ENCODE measurements around the gene TERT. TPM values are rescaled to one million over a fixed set of nuclear protein-coding genes. Genes with fewer than 3 reads are reported as not detected.
A peak's percentile ranks its signal among the peaks of the same experiment; 100 is the strongest.

The TERT gene
- total RNA-seq, 5 donors from 2014 or later (not counting 1 experiment from before 2014, with no cell fraction given), result 0.09 to 0.70 (median 0.28) TPM

GRCh38 chr5:1310118-1310517 is 15.2 kb upstream of the TERT start:
- DNase-seq (no peak), ATAC-seq (replicated peaks in 1 of 4) (no peak)
- ChIA-PET CTCF (no interaction called here), POLR2A (no interaction called here)
- Histone ChIP-seq H3K9me3 (no peaks in the 10 kb centered on the region), H3K4me3 (ENCODE audit: control insufficient read depth in 1 of 2, extremely low read depth in 1 of 2, low read length in 1 of 2) (no peak overlapping the region), H3K27me3 (replicated peaks in 1 of 2; ENCODE audit: control insufficient read depth in 2 of 2, extremely low read depth in 1 of 2, insufficient read depth in 2 of 2, low read length in 1 of 2) (no peaks in the 10 kb centered on the region), H3K4me1 (ENCODE audit: control insufficient read depth in 1 of 2, extremely low read depth in 1 of 2, insufficient read depth in 2 of 2, low read length in 2 of 2) (peaks cover 22 to 32% of the 10 kb centered on the region in 2 experiments), H3K36me3 (ENCODE audit: control insufficient read depth in 2 of 2, extremely low read depth in 1 of 2, insufficient read depth in 1 of 2, low read length in 1 of 2) (no peaks in the 10 kb centered on the region), H3K27ac (ENCODE audit: low read length) (no peak overlapping the region)
- Mint-ChIP-seq H3K27ac (peak overlapping the region in 1 of 2 donors; percentile 56), H3K4me3 (no peak overlapping the region), H3K27me3 (no peaks in the 10 kb centered on the region), H3K4me1 (peaks cover 44 to 56% (median 55%) of the 10 kb centered on the region in 3 donors), H3K36me3 (no peaks in the 10 kb centered on the region), H3K9me3 (peaks cover 3 to 15% (median 3%) of the 10 kb centered on the region in 3 donors)
- 96% methylated on average over 7 of the region's 7 CpGs for WGBS (ENCODE audit: insufficient coverage)

GRCh38 chr5:1304033-1304432 is 9.2 kb upstream of the TERT start:
- ChIA-PET CTCF (no interaction called here), POLR2A (no interaction called here)
- H3K27me3 Mint-ChIP-seq, result no peaks in the 10 kb centered on the region
- DNase-seq (no peak), ATAC-seq (replicated peaks in 1 of 4) (no peak)
- H3K4me3 ChIP-seq (ENCODE audit: control insufficient read depth in 1 of 2, extremely low read depth in 1 of 2, low read length in 1 of 2), result no peak overlapping the region
- H3K27ac ChIP-seq (ENCODE audit: low read length), result no peak overlapping the region
- H3K36me3 Mint-ChIP-seq, result no peaks in the 10 kb centered on the region
- H3K4me1 ChIP-seq (ENCODE audit: control insufficient read depth in 1 of 2, extremely low read depth in 1 of 2, insufficient read depth in 2 of 2, low read length in 2 of 2), result no peaks in the 10 kb centered on the region
- H3K4me3 Mint-ChIP-seq, result no peak overlapping the region
- peaks cover 8% of the 10 kb centered on the region in 3 donors for H3K4me1 Mint-ChIP-seq
- WGBS (ENCODE audit: insufficient coverage), result 67% methylated on average over 1 of the region's 2 CpGs
- H3K9me3 Mint-ChIP-seq, result peaks cover 0 to 3% (median 0%) of the 10 kb centered on the region in 3 donors
- no peaks in the 10 kb centered on the region for H3K27me3 ChIP-seq (replicated peaks in 1 of 2; ENCODE audit: control insufficient read depth in 2 of 2, extremely low read depth in 1 of 2, insufficient read depth in 2 of 2, low read length in 1 of 2)
- H3K36me3 ChIP-seq (ENCODE audit: control insufficient read depth in 2 of 2, extremely low read depth in 1 of 2, insufficient read depth in 1 of 2, low read length in 1 of 2), result no peaks in the 10 kb centered on the region
- H3K9me3 ChIP-seq, result no peaks in the 10 kb centered on the region
- no peak overlapping the region for H3K27ac Mint-ChIP-seq

- WGBS (ENCODE audit: insufficient coverage), result 83% methylated on average over 1 of the region's 2 CpGs
- Histone ChIP-seq H3K27ac (ENCODE audit: low read length) (no peak overlapping the region), H3K4me1 (ENCODE audit: control insufficient read depth in 1 of 2, extremely low read depth in 1 of 2, insufficient read depth in 2 of 2, low read length in 2 of 2) (no peaks in the 10 kb centered on the region), H3K4me3 (ENCODE audit: control insufficient read depth in 1 of 2, extremely low read depth in 1 of 2, low read length in 1 of 2) (no peak overlapping the region), H3K27me3 (replicated peaks in 1 of 2; ENCODE audit: control insufficient read depth in 2 of 2, extremely low read depth in 1 of 2, insufficient read depth in 2 of 2, low read length in 1 of 2) (peaks cover 0 to 3% of the 10 kb centered on the region in 2 experiments), H3K9me3 (no peaks in the 10 kb centered on the region), H3K36me3 (ENCODE audit: control insufficient read depth in 2 of 2, extremely low read depth in 1 of 2, insufficient read depth in 1 of 2, low read length in 1 of 2) (no peaks in the 10 kb centered on the region)
- CTCF ChIA-PET, result no interaction called here
- ATAC-seq (replicated peaks in 1 of 4), result no peak
- Mint-ChIP-seq H3K36me3 (no peaks in the 10 kb centered on the region), H3K27me3 (no peaks in the 10 kb centered on the region), H3K27ac (no peak overlapping the region), H3K4me3 (no peak overlapping the region), H3K4me1 (no peaks in the 10 kb centered on the region), H3K9me3 (peaks cover 0 to 3% (median 0%) of the 10 kb centered on the region in 3 donors)
- no peak for DNase-seq
- POLR2A ChIA-PET, result no interaction called here
Observed at GRCh38 chr5:1302258-1302657, 7.4 kb upstream of the TERT start.

GRCh38 chr5:1300581-1301083 is 5.8 kb upstream of the TERT start:
- DNase-seq (peak in 1 of 35 experiments; percentile 20), ATAC-seq (replicated peaks in 1 of 4) (no peak)
- POLR2A ChIA-PET, result no interaction called here
- H3K4me1 ChIP-seq (ENCODE audit: control insufficient read depth in 1 of 2, extremely low read depth in 1 of 2, insufficient read depth in 2 of 2, low read length in 2 of 2), result peaks cover 0 to 4% of the 10 kb centered on the region in 2 experiments
- peaks cover 0 to 4% of the 10 kb centered on the region in 2 experiments for H3K27me3 ChIP-seq (replicated peaks in 1 of 2; ENCODE audit: control insufficient read depth in 2 of 2, extremely low read depth in 1 of 2, insufficient read depth in 2 of 2, low read length in 1 of 2)
- H3K36me3 ChIP-seq (ENCODE audit: control insufficient read depth in 2 of 2, extremely low read depth in 1 of 2, insufficient read depth in 1 of 2, low read length in 1 of 2), result no peaks in the 10 kb centered on the region
- H3K9me3 ChIP-seq, result no peaks in the 10 kb centered on the region
- Mint-ChIP-seq H3K27me3 (no peaks in the 10 kb centered on the region), H3K9me3 (peaks cover 0 to 3% (median 0%) of the 10 kb centered on the region in 3 donors), H3K36me3 (no peaks in the 10 kb centered on the region), H3K27ac (no peak overlapping the region), H3K4me1 (peaks cover 1 to 6% (median 2%) of the 10 kb centered on the region in 3 donors), H3K4me3 (no peak overlapping the region)
- CTCF ChIA-PET, result no interaction called here
- no peak overlapping the region for H3K27ac ChIP-seq (ENCODE audit: low read length)
- no peak overlapping the region for H3K4me3 ChIP-seq (ENCODE audit: control insufficient read depth in 1 of 2, extremely low read depth in 1 of 2, low read length in 1 of 2)
- 93% methylated on average over 8 of the region's 20 CpGs for WGBS (ENCODE audit: insufficient coverage)

- Histone ChIP-seq H3K9me3 (no peaks in the 10 kb centered on the region), H3K27me3 (replicated peaks in 1 of 2; ENCODE audit: control insufficient read depth in 2 of 2, extremely low read depth in 1 of 2, insufficient read depth in 2 of 2, low read length in 1 of 2) (peaks cover 0 to 6% of the 10 kb centered on the region in 2 experiments), H3K4me1 (ENCODE audit: control insufficient read depth in 1 of 2, extremely low read depth in 1 of 2, insufficient read depth in 2 of 2, low read length in 2 of 2) (peaks cover 0 to 8% of the 10 kb centered on the region in 2 experiments), H3K36me3 (ENCODE audit: control insufficient read depth in 2 of 2, extremely low read depth in 1 of 2, insufficient read depth in 1 of 2, low read length in 1 of 2) (no peaks in the 10 kb centered on the region), H3K27ac (ENCODE audit: low read length) (no peak overlapping the region), H3K4me3 (ENCODE audit: control insufficient read depth in 1 of 2, extremely low read depth in 1 of 2, low read length in 1 of 2) (no peak overlapping the region)
- ATAC-seq (replicated peaks in 1 of 4) (no peak), DNase-seq (peak in 1 of 35 experiments; percentile 5)
- Mint-ChIP-seq H3K27me3 (no peaks in the 10 kb centered on the region), H3K27ac (no peak overlapping the region), H3K4me1 (peaks cover 2 to 6% (median 3%) of the 10 kb centered on the region in 3 donors), H3K4me3 (no peak overlapping the region), H3K36me3 (no peaks in the 10 kb centered on the region), H3K9me3 (peaks cover 0 to 3% (median 0%) of the 10 kb centered on the region in 3 donors)
- ChIA-PET CTCF (no interaction called here), POLR2A (no interaction called here)
- 87% methylated on average over 14 of the region's 17 CpGs for whole genome bisulfite sequencing (ENCODE audit: insufficient coverage)
Observed at GRCh38 chr5:1299961-1300360, 5.1 kb upstream of the TERT start.

- Histone ChIP-seq H3K4me1 (ENCODE audit: control insufficient read depth in 1 of 2, extremely low read depth in 1 of 2, insufficient read depth in 2 of 2, low read length in 2 of 2) (peaks cover 0 to 9% of the 10 kb centered on the region in 2 experiments), H3K27ac (ENCODE audit: low read length) (no peak overlapping the region), H3K27me3 (replicated peaks in 1 of 2; ENCODE audit: control insufficient read depth in 2 of 2, extremely low read depth in 1 of 2, insufficient read depth in 2 of 2, low read length in 1 of 2) (peaks cover 0 to 6% of the 10 kb centered on the region in 2 experiments), H3K4me3 (ENCODE audit: control insufficient read depth in 1 of 2, extremely low read depth in 1 of 2, low read length in 1 of 2) (no peak overlapping the region), H3K36me3 (ENCODE audit: control insufficient read depth in 2 of 2, extremely low read depth in 1 of 2, insufficient read depth in 1 of 2, low read length in 1 of 2) (no peaks in the 10 kb centered on the region), H3K9me3 (no peaks in the 10 kb centered on the region)
- Mint-ChIP-seq H3K4me3 (no peak overlapping the region), H3K27me3 (no peaks in the 10 kb centered on the region), H3K4me1 (peaks cover 2 to 6% (median 3%) of the 10 kb centered on the region in 3 donors), H3K36me3 (no peaks in the 10 kb centered on the region), H3K9me3 (peaks cover 0 to 3% (median 0%) of the 10 kb centered on the region in 3 donors), H3K27ac (no peak overlapping the region)
- POLR2A ChIA-PET, result no interaction called here
- 93% methylated on average over 8 of the region's 9 CpGs for WGBS (ENCODE audit: insufficient coverage)
- peak in 2 of 35 experiments; percentile 7 to 21 for DNase-seq
- CTCF ChIA-PET, result no interaction called here
- ATAC-seq (replicated peaks in 1 of 4), result no peak
Observed at GRCh38 chr5:1299511-1299850, 4.6 kb upstream of the TERT start.
